ENCODE results near the gene PELI2.

The PELI2 gene

GRCh38 chr14:56294128-56294527 is 175.9 kb downstream of the PELI2 start:
- TF ChIP-seq EZH2 (optimal IDR thresholded peaks at IDR 0.05; ENCODE audit: low read depth, low read length) (no peak), CTCF (IDR thresholded peaks at IDR 0.05; ENCODE audit: low read length) (peak; percentile 17), EZH2phosphoT487 (IDR thresholded peaks at IDR 0.05; ENCODE audit: low read length) (no peak)
- no peak for DNase-seq
- H3K36me3 ChIP-seq (replicated peaks; ENCODE audit: insufficient read depth, low read length), result no peaks in the 10 kb centered on the region

GRCh38 chr14:56295743-56296142 is 177.5 kb downstream of the PELI2 start:
- no peak overlapping the region for H3K27ac ChIP-seq (ENCODE audit: low read length)
- no peak overlapping the region for H3K9ac ChIP-seq (ENCODE audit: low read length)
- no peak for DNase-seq
- H3K36me3 ChIP-seq (replicated peaks; ENCODE audit: insufficient read depth, low read length), result no peaks in the 10 kb centered on the region
- H3K4me3 ChIP-seq (ENCODE audit: low read length), result no peak overlapping the region
- no peaks in the 10 kb centered on the region for H3K9me3 ChIP-seq (replicated peaks; ENCODE audit: insufficient read depth, low read length)
- TF ChIP-seq EZH2phosphoT487 (IDR thresholded peaks at IDR 0.05; ENCODE audit: low read length) (no peak), EZH2 (optimal IDR thresholded peaks at IDR 0.05; ENCODE audit: low read depth, low read length) (no peak), CTCF (IDR thresholded peaks at IDR 0.05; ENCODE audit: low read length) (no peak)
- H3K79me2 ChIP-seq (ENCODE audit: low read length), result no peaks in the 10 kb centered on the region
- no peaks in the 10 kb centered on the region for H3K4me1 ChIP-seq (ENCODE audit: low read length)
- no peaks in the 10 kb centered on the region for H3F3A ChIP-seq (ENCODE audit: insufficient read depth, low read length)
- H3K9me2 ChIP-seq (replicated peaks; ENCODE audit: insufficient read depth, low read length), result no peaks in the 10 kb centered on the region
- H4K20me1 ChIP-seq (ENCODE audit: insufficient read depth, low read length), result no peaks in the 10 kb centered on the region
- no peak overlapping the region for H2AFZ ChIP-seq (ENCODE audit: low read length)
- no peak overlapping the region for H3K4me2 ChIP-seq (ENCODE audit: low read depth, low read length)
- H3K27me3 ChIP-seq (replicated peaks; ENCODE audit: insufficient read depth, low read length), result no peaks in the 10 kb centered on the region

More at GRCh38 chr14:56294128-56294527, 175.9 kb downstream of the PELI2 start:
- Histone ChIP-seq H4K20me1 (ENCODE audit: insufficient read depth, low read length) (no peaks in the 10 kb centered on the region), H3K4me1 (ENCODE audit: low read length) (no peaks in the 10 kb centered on the region), H3K9ac (ENCODE audit: low read length) (no peak overlapping the region), H3K27ac (ENCODE audit: low read length) (no peak overlapping the region), H3K27me3 (replicated peaks; ENCODE audit: insufficient read depth, low read length) (no peaks in the 10 kb centered on the region), H3K4me2 (ENCODE audit: low read depth, low read length) (no peak overlapping the region), H3K9me3 (replicated peaks; ENCODE audit: insufficient read depth, low read length) (no peaks in the 10 kb centered on the region), H3F3A (ENCODE audit: insufficient read depth, low read length) (no peaks in the 10 kb centered on the region), H3K9me2 (replicated peaks; ENCODE audit: insufficient read depth, low read length) (no peaks in the 10 kb centered on the region), H3K4me3 (ENCODE audit: low read length) (no peak overlapping the region), H2AFZ (ENCODE audit: low read length) (no peak overlapping the region), H3K79me2 (ENCODE audit: low read length) (no peaks in the 10 kb centered on the region)

- H3K79me2 ChIP-seq (ENCODE audit: low read length), result no peaks in the 10 kb centered on the region
- no peak overlapping the region for H2AFZ ChIP-seq (ENCODE audit: low read length)
- H3K9ac ChIP-seq (ENCODE audit: low read length), result no peak overlapping the region
- no peaks in the 10 kb centered on the region for H4K20me1 ChIP-seq (ENCODE audit: insufficient read depth, low read length)
- no peaks in the 10 kb centered on the region for H3K9me2 ChIP-seq (replicated peaks; ENCODE audit: insufficient read depth, low read length)
- no peak overlapping the region for H3K27ac ChIP-seq (ENCODE audit: low read length)
- H3K4me2 ChIP-seq (ENCODE audit: low read depth, low read length), result no peak overlapping the region
- no peaks in the 10 kb centered on the region for H3K36me3 ChIP-seq (replicated peaks; ENCODE audit: insufficient read depth, low read length)
- H3K27me3 ChIP-seq (replicated peaks; ENCODE audit: insufficient read depth, low read length), result no peaks in the 10 kb centered on the region
- no peaks in the 10 kb centered on the region for H3K4me1 ChIP-seq (ENCODE audit: low read length)
- TF ChIP-seq CTCF (IDR thresholded peaks at IDR 0.05; ENCODE audit: low read length) (no peak), EZH2phosphoT487 (IDR thresholded peaks at IDR 0.05; ENCODE audit: low read length) (no peak), EZH2 (optimal IDR thresholded peaks at IDR 0.05; ENCODE audit: low read depth, low read length) (no peak)
- no peak for DNase-seq
- no peak overlapping the region for H3K4me3 ChIP-seq (ENCODE audit: low read length)
- no peaks in the 10 kb centered on the region for H3K9me3 ChIP-seq (replicated peaks; ENCODE audit: insufficient read depth, low read length)
- H3F3A ChIP-seq (ENCODE audit: insufficient read depth, low read length), result no peaks in the 10 kb centered on the region
These were observed 179.2 kb downstream of the PELI2 start for GRCh38 chr14:56297449-56297848.
